ENCODE measurements around the gene C2orf72. TPM values are rescaled to one million over a fixed set of nuclear protein-coding genes. Genes with fewer than 3 reads are reported as not detected.

Gene C2orf72
- total RNA-seq, 1 experiment from 2014 or later: 0.40 TPM

DNA sequence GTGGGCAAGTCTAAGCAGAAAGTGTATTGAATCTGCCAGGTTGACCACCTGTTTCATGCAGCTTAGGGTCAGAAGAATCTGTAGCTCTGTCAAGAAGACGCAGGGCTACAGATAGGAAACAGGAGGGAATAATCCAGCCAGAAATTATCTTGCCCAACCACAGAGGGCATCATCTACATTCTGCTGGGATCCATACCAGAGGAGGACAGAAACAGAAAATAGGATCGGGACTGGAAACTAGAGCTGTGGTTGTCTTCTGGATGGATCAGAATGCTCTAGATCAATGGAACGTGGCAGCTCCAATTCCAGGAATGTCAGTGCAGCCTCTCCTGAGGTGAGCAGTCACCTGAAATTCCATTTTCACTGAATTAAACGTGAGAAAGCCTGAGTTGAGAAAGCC lies 37.8 kb upstream of the C2orf72 start:
- Histone ChIP-seq H3K27me3 (ENCODE audit: low read length) (peaks cover 7% of the 10 kb centered on the region; the same call in 1 of the 2 replicates), H3K4me3 (ENCODE audit: low read length) (no peak overlapping the region), H3K4me1 (ENCODE audit: insufficient read depth, low read length) (no peaks in the 10 kb centered on the region), H3K9me2 (replicated peaks; ENCODE audit: low read length) (no peaks in the 10 kb centered on the region), H3K36me3 (ENCODE audit: low read depth, low read length) (no peaks in the 10 kb centered on the region), H4K20me1 (ENCODE audit: low read length) (no peaks in the 10 kb centered on the region), H3K4me2 (ENCODE audit: low read length) (no peak overlapping the region), H2AFZ (ENCODE audit: low read length) (no peak overlapping the region), H3K9ac (ENCODE audit: low read length) (no peak overlapping the region), H3K9me3 (ENCODE audit: low read length) (no peaks in the 10 kb centered on the region), H3K79me2 (ENCODE audit: low read length) (no peaks in the 10 kb centered on the region), H3F3A (ENCODE audit: low read length, unreplicated experiment) (no peaks in the 10 kb centered on the region), H3K27ac (ENCODE audit: low read length) (no peak overlapping the region)
- DNase-seq: no peak
- ChIA-PET CTCF (interaction anchor here (1.2 kb wide), 1 partner anchor 53 kb away, joined by 4 read pairs; no protein-coding TSS in a partner anchor), POLR2A (ENCODE audit: unreplicated experiment) (no interaction called here)
- no peak for ATAC-seq
- intact Hi-C loops (cut with micrococcal nuclease): no loop called here
- no peak for TF ChIP-seq EZH2 (IDR thresholded peaks at IDR 0.05; ENCODE audit: low read length, unreplicated experiment)
- TF ChIP-seq EZH2phosphoT487 (IDR thresholded peaks at IDR 0.05; ENCODE audit: borderline replicate concordance, low read length): no peak
- TF ChIP-seq, protein P1, sequence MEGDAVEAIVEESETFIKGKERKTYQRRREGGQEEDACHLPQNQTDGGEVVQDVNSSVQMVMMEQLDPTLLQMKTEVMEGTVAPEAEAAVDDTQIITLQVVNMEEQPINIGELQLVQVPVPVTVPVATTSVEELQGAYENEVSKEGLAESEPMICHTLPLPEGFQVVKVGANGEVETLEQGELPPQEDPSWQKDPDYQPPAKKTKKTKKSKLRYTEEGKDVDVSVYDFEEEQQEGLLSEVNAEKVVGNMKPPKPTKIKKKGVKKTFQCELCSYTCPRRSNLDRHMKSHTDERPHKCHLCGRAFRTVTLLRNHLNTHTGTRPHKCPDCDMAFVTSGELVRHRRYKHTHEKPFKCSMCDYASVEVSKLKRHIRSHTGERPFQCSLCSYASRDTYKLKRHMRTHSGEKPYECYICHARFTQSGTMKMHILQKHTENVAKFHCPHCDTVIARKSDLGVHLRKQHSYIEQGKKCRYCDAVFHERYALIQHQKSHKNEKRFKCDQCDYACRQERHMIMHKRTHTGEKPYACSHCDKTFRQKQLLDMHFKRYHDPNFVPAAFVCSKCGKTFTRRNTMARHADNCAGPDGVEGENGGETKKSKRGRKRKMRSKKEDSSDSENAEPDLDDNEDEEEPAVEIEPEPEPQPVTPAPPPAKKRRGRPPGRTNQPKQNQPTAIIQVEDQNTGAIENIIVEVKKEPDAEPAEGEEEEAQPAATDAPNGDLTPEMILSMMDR (conservative IDR thresholded peaks at IDR 0.05; ENCODE audit: low read depth, low read length): no peak
- no TSS peak for BruUV-seq (replicated peaks)

DNA sequence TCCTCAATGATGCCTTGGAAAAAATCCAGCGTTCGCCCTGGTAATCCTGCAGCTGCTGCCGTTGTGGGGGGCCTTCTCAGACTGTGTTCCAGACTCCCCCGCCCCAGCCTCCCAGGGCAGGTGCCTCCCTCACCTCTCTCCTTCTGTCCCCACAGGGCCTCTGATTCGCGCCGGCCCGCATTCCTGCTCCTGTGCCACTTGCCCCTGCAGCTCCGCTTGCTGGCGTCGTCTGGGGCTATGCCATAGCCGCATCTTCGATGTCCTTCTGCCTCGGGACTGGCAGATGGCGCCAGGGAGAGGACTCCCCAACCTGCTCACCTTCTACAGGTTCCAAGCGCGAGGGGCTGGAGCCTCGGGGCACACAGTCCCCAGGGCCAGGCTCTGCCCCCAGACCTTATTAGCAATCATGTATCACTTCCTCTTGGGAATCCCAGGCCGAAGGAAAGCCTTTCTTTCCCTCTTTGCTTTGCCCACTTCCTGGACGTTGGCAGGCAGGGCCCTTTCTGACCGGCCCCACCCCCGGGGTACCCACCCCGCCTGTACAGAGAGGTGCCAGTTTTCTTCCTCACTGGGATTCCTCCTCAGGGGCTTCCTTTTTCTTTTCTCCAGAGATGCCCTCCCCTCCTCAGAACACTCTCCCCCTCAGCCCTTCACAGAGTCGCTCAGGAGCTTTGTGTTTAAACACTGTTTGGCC lies 37.0 kb upstream of the C2orf72 start:
- ChIA-PET CTCF (interaction anchor here (0.6 to 1.2 kb wide), 3 partner anchors 53 to 134 kb away, joined by 3 to 4 read pairs (median 3); no protein-coding TSS in a partner anchor), POLR2A (ENCODE audit: unreplicated experiment) (no interaction called here)
- Histone ChIP-seq H3K36me3 (ENCODE audit: low read depth, low read length) (no peaks in the 10 kb centered on the region), H3K4me1 (ENCODE audit: insufficient read depth, low read length) (no peaks in the 10 kb centered on the region), H3K27me3 (ENCODE audit: low read length) (peaks cover 7% of the 10 kb centered on the region; the same call in 1 of the 2 replicates), H3F3A (ENCODE audit: low read length, unreplicated experiment) (no peaks in the 10 kb centered on the region), H3K4me2 (ENCODE audit: low read length) (peak overlapping the region; percentile 33; the same call in 1 of the 2 replicates), H2AFZ (ENCODE audit: low read length) (peak overlapping the region; percentile 40; the same call in 1 of the 2 replicates), H3K4me3 (ENCODE audit: low read length) (no peak overlapping the region), H3K9ac (ENCODE audit: low read length) (no peak overlapping the region), H3K9me3 (ENCODE audit: low read length) (no peaks in the 10 kb centered on the region), H4K20me1 (ENCODE audit: low read length) (no peaks in the 10 kb centered on the region), H3K79me2 (ENCODE audit: low read length) (no peaks in the 10 kb centered on the region), H3K9me2 (replicated peaks; ENCODE audit: low read length) (no peaks in the 10 kb centered on the region), H3K27ac (ENCODE audit: low read length) (no peak overlapping the region)
- TF ChIP-seq, protein P1 (conservative IDR thresholded peaks at IDR 0.05; ENCODE audit: low read depth, low read length): peak; percentile 35; the same call in 1 of the 2 replicates
- TF ChIP-seq EZH2 (IDR thresholded peaks at IDR 0.05; ENCODE audit: low read length, unreplicated experiment): no peak
- no TSS peak for BruUV-seq (replicated peaks)
- ATAC-seq (peak; percentile 65), DNase-seq (peak; percentile 23)
- intact Hi-C loops (cut with micrococcal nuclease): loop anchor here (1.0 kb wide), 1 partner anchor 53 kb away; no protein-coding TSS in a partner anchor

DNA sequence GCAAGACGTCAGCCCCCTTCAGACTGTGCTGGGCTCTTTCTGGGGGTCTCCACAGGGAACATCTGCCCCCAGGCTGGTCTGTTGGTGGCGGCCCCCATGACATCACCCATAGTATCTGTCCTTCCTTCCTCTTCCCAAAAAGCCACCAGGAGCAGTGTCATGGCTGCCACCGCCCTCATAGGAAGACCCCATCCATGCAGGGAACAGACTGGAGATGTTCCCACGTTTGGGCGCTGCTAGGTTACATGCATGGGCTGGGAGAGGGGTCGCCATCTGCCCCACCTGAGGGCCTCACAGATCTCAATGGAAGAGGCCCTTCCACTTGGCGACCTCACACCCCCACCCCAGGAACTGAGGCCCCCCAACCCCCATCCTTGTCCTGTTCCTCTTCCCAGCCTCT lies 36.3 kb upstream of the C2orf72 start:
- Histone ChIP-seq H3K36me3 (ENCODE audit: low read depth, low read length) (no peaks in the 10 kb centered on the region), H3K9me3 (ENCODE audit: low read length) (no peaks in the 10 kb centered on the region), H3K9ac (ENCODE audit: low read length) (no peak overlapping the region), H3K4me1 (ENCODE audit: insufficient read depth, low read length) (no peaks in the 10 kb centered on the region), H3F3A (ENCODE audit: low read length, unreplicated experiment) (no peaks in the 10 kb centered on the region), H3K27me3 (ENCODE audit: low read length) (peaks cover 7% of the 10 kb centered on the region; the same call in 1 of the 2 replicates), H3K27ac (ENCODE audit: low read length) (no peak overlapping the region), H3K9me2 (replicated peaks; ENCODE audit: low read length) (no peaks in the 10 kb centered on the region), H3K4me3 (ENCODE audit: low read length) (no peak overlapping the region), H3K79me2 (ENCODE audit: low read length) (no peaks in the 10 kb centered on the region), H3K4me2 (ENCODE audit: low read length) (no peak overlapping the region), H4K20me1 (ENCODE audit: low read length) (no peaks in the 10 kb centered on the region), H2AFZ (ENCODE audit: low read length) (no peak overlapping the region)
- ATAC-seq: no peak
- POLR2A ChIA-PET (ENCODE audit: unreplicated experiment): no interaction called here
- BruUV-seq (replicated peaks): no TSS peak
- no peak for DNase-seq
- CTCF ChIA-PET: no interaction called here
- TF ChIP-seq EZH2phosphoT487 (IDR thresholded peaks at IDR 0.05; ENCODE audit: borderline replicate concordance, low read length) (no peak), EZH2 (IDR thresholded peaks at IDR 0.05; ENCODE audit: low read length, unreplicated experiment) (no peak)
- TF ChIP-seq, protein P1 (conservative IDR thresholded peaks at IDR 0.05; ENCODE audit: low read depth, low read length): no peak
- intact Hi-C loops (cut with micrococcal nuclease): no loop called here
